ENCODE results near the gene GRID2.
"Not testable (repeated sequence)": the region's sequence is repeated elsewhere in the genome, so short reads cannot be mapped to it uniquely, and the experiment has no call there.

DNA sequence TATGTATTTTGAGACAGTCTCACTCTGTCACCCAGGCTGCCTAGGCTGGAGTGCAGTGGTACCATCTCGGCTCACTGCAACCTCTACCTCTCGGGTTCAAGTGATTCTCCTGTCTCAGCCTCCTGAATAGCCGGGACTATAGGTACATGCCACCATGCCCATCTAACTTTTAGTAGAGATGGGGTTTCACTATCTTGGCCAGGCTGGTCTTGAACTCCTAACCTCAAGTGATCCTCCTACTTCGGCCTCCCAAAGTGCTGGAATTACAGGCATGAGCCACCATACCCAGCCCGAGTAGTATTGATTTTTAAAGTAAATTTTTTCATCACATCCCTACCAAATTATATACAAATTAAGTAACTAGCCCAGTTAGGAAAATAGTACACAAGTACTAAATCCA is 144.4 kb downstream of the GRID2 start:
- TF ChIP-seq, protein P1, sequence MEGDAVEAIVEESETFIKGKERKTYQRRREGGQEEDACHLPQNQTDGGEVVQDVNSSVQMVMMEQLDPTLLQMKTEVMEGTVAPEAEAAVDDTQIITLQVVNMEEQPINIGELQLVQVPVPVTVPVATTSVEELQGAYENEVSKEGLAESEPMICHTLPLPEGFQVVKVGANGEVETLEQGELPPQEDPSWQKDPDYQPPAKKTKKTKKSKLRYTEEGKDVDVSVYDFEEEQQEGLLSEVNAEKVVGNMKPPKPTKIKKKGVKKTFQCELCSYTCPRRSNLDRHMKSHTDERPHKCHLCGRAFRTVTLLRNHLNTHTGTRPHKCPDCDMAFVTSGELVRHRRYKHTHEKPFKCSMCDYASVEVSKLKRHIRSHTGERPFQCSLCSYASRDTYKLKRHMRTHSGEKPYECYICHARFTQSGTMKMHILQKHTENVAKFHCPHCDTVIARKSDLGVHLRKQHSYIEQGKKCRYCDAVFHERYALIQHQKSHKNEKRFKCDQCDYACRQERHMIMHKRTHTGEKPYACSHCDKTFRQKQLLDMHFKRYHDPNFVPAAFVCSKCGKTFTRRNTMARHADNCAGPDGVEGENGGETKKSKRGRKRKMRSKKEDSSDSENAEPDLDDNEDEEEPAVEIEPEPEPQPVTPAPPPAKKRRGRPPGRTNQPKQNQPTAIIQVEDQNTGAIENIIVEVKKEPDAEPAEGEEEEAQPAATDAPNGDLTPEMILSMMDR (IDR thresholded peaks at IDR 0.05) = not testable (repeated sequence)
- TF ChIP-seq POLR2A (IDR thresholded peaks at IDR 0.05) = not testable (repeated sequence)
